Thyroid gland (tissue), 4 donors: ENCODE results near the gene MOB1B.

Source experiments
- CTCF ChIP-seq, 6 experiments: fragments of 200-600 bp in 3 of 6; fragments of 450-650 bp in 3 of 6; sonication (generic) in 3 of 6; IDR thresholded peaks; one replicate each; pipeline ENCODE4 v1.5.1; 2016 to 2019; ENCODE audit warnings: antibody characterized with exemption in 6 of 6, mild to moderate bottlenecking in 2 of 6, inconsistent platforms in 1 of 6, moderate library complexity in 1 of 6
- POLR2A ChIP-seq, 2 donors: fragments of 450-650 bp; IDR thresholded peaks; one replicate each; pipeline ENCODE4 v1.6.1; 2017; ENCODE audit warnings: antibody characterized with exemption in 2 of 2, mild to moderate bottlenecking in 2 of 2, moderate library complexity in 1 of 2

- no peak for TF ChIP-seq POLR2A (IDR thresholded peaks at IDR 0.05)
- TF ChIP-seq CTCF (IDR thresholded peaks at IDR 0.05): no peak
These were observed 56.5 kb downstream of the MOB1B start for GRCh38 chr4:70958681-70959080.
